Measurements from ENCODE around the gene ELFN2.

The ELFN2 gene

GRCh38 chr22:37426706-37427134 is 559 bp downstream of the ELFN2 start:
- DNase-seq: no peak

- no peak for DNase-seq
Observed at GRCh38 chr22:37425800-37426705, 1.2 kb downstream of the ELFN2 start.

DNA sequence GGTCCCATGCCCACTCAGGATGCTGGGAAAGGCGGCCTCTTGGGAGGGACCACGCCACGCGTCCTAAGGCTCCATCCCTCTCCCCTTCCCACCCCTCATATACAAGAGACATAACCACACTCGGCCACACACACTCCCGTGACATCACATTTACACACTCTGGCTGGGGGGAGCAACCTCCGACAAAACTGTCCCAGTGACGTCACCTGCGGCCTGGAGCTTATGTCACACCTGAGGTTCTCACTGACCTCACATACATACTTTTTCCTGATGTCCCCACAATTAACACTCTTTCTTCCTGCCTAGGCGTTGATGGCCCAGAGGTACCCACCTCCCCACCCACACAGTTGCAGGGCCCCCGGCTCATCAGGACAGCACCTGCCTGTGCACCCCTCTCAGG is 1.9 kb downstream of the ELFN2 start:
- no peak for DNase-seq

DNA sequence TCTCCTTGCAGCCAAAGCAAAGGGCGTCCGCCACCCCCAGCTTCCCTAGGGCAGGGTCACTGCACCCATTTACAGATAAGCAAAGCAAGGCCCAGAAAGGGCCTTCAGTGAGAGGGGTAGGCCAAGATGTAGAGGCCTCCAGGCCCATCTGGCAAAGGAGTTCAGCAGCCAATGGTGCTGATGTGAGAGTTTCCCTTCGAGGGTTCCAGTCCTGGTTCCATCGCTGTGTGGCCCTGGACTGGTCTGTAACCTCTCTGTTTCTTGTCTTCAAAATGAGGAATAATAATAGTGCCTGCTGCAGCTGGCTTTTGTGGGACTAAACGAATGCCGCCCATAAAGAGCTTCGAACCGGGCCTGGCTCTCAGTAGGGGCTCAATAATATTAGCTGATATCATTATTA is 4.0 kb downstream of the ELFN2 start:
- no peak for DNase-seq

GRCh38 chr22:37421468-37421877 is 5.8 kb downstream of the ELFN2 start:
- no peak for DNase-seq

GRCh38 chr22:37420686-37421467 is 6.4 kb downstream of the ELFN2 start:
- DNase-seq: no peak

- peak; percentile 45 for DNase-seq
Observed at GRCh38 chr22:37419969-37420685, 7.2 kb downstream of the ELFN2 start.

DNA sequence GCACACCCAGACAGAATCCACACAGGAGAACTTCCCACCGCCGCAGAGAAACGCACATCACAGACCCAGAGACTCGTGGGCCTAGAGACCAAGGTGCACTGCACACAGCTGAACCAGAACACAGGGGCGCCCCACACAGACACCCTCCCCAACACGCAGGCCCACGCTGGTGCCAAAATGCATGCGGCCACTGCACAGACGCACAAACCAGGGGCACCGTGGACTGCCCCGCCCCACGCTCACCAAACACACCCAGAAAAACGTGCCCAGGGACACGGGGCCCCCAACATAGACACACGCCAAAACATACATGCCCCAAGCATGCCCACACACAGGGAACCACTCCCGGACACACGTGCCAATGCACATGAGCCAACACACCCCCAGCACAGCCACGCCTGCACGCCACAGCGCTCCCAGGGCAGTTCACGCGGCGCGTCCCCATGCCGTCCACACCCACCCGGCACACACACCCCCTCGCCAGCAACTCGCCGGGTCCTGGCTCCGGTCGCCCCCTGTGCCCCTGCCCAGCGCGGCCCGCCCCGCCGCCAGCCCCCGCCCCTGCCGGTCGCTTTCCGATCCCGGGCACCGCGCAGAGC is 7.8 kb downstream of the ELFN2 start:
- DNase-seq: no peak

DNA sequence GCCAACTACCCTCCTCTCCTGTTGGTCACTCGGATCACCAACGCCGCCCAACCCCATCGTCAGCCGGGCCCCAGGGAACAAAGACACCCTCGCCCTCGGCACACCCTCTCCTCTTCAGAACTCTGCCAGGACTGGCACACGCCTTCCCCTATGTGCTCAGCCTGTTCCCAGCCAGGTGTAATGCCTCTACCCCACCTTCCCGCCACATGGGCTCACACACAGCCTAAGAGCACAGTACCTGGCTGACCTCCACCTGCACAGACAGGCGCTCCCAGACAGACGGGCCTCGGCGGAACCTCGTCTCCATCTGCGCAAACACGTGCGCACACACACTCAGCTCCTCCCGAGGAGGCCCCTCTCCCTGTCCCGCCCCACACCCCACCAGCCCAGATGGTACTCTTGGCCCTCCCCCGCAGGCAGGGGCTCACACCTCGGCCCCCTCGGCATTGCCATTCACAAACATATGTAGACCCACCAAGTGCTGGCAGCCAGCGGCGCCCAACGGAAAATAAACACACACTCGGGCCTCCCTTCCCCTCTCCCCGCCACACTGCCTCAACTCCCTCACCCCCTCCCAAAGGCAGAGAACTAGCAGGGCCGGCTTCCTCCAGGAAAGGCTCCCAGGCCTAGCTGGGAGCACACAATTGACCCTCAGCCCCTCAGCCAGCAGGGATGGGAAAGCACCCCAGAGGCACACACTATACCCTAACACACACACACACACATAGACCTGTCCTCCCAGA is 8.5 kb downstream of the ELFN2 start:
- no peak for DNase-seq

DNA sequence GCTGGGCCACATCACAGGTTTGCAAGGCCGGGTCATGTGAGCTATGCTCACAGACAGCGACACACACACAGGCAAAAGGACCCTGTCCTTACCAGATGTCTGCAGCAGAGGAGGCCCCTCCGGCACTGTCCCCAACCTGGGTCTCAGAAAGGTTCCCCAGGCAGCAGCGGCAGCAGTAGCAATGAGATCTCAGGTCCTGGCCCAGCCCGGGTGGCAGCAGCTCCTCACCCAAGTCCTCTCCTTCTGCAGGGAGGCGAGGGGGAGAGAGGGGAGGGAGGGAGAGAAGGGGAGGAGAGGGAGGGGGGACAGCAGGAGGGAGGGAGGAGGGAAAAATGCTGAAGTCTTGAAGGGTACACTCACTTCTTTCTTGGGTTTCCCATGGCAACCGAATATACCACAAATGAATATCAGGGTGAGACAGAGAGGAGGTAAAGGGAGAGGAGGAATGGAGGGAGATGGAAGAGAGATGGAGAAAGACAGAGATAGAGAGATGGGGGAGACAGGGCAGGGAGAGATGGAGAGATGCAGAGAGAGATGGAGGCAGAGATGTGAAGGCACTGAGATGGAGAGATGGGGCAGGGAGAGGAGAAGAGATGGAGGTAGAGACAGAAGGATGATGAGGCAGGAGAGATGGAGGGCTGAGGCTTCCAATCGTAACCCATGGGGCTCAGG is 9.5 kb downstream of the ELFN2 start:
- no peak for DNase-seq

- DNase-seq: no peak
Observed at GRCh38 chr22:37417264-37417663, 10.0 kb downstream of the ELFN2 start.

- DNase-seq: no peak
Observed at GRCh38 chr22:37416827-37417226, 10.5 kb downstream of the ELFN2 start.

- no peak for DNase-seq
Observed at GRCh38 chr22:37416389-37416788, 10.9 kb downstream of the ELFN2 start.

DNA sequence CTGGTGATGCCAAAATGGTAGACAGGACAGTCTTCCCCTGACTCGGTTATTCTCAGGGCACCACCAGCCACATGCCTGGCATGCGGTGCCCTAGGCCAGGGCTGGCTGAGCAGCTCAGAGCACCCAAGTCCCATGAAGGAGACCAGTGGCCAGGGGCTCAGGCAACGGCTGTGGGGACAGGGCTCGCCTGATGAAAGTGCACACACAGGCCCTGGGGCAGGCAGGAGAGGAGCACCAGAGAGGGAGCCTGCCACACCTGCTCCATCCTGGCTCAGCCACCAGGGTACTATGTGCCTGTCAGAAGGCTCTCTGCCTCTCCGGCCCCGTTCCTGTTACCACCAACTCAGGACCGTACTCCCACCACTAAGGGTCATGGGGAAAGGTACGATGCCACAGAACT is 12.1 kb downstream of the ELFN2 start:
- no peak for DNase-seq

- DNase-seq: no peak
Observed at GRCh38 chr22:37414288-37414687, 13.0 kb downstream of the ELFN2 start.

DNA sequence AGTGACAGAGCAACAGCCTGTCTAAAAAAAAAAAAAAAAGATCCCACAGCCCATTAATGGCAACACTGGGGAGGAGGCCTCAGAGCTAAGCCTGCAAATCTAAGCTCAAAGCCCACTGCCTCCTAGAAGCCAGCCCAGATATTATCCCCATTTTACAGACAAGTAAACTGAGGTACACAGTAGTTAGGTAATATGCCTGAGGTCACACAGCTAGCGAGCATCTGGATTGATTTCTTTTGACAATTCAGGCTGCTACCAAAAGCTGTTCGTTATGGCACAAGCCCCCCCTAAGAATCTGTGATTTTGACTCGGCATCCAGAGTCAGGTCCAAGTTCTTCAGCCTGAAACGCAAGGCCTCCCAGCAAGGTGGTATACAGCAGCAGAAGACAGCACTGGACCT is 13.7 kb downstream of the ELFN2 start:
- DNase-seq: no peak

- no peak for DNase-seq
Observed at GRCh38 chr22:37412495-37413250, 14.6 kb downstream of the ELFN2 start.

DNA sequence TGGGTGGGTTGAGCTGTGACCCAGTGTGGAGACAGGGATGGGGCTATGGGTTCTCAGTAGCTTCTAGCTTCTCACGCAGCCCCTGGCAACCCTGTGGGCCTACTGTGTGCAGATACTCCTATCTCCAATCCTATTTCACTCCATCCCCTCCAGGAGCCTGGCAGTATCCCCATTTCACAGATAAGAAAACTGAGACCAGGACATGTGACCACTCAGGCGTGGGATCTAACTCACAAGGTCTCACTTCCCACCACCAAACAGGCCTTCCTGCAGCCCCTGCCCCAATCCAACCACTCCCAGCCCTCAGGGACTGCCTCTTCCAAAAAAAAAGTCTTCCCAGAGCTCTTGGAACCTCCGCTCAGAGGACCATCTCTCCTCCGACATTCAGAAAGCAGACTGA is 15.6 kb downstream of the ELFN2 start:
- DNase-seq: no peak

DNA sequence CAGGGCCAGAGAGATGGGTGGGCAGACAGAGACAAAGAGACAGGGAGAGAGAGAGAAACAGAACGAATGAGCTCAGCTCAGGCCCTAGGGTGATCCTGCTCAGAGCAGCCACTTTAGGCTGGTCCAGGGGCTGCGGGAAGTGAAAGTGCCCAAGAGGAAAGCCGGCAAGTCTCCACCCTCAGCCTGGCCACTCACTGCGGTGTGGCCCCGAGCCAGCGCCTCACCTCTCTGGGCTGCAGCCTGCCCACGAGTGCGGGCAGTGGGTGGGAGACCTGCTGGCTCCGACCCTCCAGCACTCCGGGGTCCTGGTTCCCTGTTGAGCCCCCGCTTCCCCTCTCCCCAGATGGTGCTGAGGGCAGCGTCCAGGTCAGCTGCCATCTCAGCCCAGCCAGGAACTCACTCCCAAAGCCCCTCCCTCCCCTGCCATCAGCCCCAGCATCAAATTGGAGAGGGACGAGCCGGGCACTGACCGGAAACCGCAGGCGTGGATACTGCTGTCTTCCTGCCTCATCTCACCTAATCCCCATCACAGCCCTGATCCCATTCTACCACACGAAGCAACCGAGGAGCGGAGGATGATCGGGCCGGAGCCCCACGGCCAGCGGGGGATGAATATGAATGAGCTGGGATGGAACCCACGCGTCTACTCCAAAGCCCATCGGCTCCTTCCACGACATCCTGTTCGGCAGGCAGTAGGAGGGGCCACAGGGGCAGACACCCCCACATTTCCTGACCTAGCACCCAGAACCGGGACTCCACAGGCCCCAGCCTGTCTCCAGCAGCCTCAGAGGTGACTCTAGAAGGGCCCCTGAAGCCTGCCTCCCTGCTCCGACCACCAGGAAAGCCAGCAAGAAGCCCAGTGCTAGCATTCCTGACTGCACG is 16.9 kb downstream of the ELFN2 start:
- no peak for DNase-seq
